NCI-H748 (cell line): ENCODE results near the gene DNAJC15.
A peak's percentile ranks its signal among the peaks of the same experiment; 100 is the strongest.

Experiments
- DNase-seq: peaks from one replicate; lab custom pipeline; 2025; ENCODE audit not compliant: unreplicated experiment; lab: John Stamatoyannopoulos, UW

The DNAJC15 gene

DNA sequence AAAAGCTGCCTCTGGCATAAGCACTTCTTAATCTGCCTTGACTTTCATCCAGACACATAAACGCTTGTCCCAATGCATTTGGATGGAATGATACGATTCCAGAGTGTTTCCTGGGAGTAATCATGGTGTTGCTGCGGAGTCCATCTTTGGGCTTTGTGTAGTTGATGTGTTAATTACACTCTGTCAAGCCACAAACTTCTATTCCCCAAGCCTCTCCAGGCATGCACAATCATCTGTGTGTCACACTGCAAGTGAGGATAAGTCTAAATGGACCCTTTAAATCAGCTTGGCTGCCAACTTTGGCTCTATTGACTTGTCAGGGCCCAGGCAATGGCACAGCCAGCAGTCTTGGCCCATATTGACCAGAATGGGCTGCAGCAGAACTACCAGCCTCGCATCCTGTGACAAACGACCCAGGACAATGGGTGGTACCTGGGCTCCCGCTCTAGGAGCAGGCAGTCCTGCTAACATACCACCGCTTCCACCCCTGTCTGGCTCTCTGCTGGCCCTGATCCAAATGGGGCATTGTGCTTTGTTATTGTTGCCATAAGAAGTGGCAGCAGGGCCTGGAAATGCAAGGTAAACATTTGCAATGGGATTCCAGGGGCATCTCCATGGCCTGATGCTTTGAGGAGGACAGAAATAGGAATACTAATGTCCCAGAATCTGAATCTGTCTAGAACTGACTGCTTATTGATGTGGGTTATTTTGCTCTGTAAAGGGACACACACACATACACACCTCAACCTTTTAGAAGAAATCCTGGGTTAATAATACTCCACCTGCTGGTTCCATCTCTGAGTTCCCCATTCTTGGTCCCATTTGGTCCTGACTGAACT is 127.2 kb downstream of the DNAJC15 start:
- DNase-seq: peak; percentile 77

DNA sequence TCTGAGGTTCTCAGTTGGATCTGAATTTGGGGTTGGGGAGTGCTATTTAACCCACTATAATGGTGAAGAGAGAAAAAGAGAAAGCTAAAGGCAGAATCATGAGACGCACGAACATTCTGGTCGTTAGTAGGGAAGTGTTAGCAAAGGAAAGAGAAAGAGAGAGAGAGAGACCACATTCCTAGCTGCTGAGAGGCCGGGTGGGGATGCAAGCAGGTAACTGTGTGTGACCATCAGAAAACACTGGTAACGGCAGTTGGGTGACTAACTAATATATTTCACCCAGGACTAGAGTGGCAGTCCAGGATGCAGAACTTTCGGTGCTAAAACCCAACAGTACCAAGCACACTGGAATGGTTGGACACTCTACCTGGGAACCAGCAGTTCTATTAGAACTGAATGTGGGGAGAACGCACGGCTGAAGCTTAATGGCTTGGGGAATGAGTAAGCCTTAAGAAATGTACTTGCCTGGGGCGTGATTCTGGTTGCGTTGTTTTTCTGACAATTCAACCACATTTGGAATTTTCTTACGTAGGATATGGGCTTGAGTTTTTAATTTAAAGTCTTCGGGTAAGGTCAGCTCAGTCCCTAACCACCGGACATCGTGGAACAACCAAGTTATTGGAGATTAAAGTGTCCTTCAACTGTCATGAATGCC is 130.2 kb downstream of the DNAJC15 start:
- DNase-seq: no peak

DNA sequence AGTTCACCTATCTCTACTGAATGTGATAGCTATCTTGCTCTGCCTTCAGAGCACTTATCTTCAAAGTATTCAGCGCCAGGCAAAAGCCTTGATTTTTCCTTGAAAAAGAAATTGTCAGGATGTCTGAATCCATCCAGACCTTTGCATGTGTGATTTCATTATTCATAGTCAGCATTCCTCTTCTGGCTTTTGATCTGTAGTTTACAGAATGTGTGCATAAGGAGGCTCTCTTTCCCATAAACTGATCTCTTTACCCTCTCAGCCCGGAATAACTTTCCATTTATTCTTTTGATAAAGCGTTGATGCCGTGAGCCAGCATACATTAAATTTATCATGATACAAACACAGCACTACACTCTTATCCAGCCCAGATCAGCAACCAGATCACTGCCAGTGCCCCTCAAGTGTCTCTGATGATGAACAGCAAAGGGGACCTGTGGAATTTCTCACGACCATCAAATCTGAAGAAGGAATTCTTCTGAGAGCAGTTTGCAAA is 130.8 kb downstream of the DNAJC15 start:
- no peak for DNase-seq

DNA sequence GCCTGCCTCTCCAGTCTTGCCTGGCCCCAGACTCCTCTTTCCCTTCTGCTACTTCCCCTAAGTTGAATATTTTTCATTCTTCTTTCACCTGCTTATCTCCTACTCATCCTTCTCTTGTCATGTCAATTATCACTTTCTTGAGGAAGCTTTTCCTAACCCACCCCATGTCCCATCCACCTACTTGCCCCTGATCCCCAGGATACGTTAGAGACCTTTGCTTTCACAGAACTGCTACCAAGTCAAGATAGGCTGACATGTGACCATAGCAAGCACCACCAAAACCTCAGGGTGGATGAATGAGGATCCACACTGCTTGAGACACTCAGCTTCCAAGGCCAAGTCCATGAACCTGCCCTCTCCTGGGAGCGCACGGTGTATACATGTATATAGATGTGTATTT is 131.5 kb downstream of the DNAJC15 start:
- no peak for DNase-seq

DNA sequence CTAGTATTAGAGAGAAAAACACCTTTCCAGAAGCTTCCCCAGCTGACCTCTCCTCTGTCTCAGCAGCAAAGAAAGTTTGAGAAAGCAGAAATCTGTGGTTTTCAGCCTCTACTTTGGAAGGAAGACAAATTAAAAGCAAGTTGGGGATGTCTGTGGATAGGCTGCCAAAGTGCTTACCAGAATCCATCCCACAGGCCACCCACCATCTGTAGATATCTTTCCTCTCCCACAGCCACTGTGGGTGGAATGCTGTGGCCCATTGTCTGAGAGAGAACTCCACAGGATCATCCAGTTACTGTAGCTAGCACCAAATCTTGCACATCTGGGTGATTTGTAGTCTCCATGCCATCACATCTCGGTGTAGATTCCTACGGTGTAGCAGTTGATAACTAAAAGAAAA is 133.5 kb downstream of the DNAJC15 start:
- no peak for DNase-seq

DNA sequence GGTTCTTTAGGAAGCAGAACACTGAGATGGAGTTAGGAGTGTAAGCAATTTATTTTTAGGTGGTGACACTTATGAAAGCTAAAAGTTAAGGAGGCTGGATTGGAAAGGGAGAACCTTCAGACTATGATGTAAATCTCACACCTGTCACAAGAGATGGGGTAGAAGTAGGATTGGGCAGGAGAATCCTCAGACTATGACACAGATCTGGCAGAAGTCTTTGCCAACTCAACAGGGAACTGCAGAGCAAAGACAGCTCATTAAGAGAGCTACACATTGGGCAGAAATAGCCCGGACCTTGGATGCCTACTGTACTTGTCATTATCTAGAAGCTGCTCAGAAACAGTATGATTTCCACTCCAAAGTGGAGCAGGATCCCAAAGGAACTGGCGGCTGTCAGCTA is 134.4 kb downstream of the DNAJC15 start:
- no peak for DNase-seq

DNA sequence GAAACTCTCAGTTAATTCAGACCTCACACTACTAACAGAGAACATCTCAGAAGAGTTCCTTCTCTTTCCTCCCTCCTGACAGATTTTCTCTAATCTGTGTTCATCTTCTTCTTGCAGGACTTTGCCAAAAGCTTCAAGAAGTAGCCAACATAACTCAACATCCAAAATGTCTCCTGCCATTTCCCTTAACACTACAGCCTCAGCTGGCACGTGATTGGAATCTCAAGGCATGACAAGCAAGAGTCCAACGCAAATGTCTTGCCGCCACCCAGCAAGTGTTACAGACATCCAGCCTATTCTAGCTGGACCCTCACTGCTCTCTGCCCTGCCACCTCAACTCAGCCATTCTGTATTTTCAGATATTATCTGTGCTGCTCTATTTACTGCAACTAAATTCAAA is 135.1 kb downstream of the DNAJC15 start:
- DNase-seq: no peak

DNA sequence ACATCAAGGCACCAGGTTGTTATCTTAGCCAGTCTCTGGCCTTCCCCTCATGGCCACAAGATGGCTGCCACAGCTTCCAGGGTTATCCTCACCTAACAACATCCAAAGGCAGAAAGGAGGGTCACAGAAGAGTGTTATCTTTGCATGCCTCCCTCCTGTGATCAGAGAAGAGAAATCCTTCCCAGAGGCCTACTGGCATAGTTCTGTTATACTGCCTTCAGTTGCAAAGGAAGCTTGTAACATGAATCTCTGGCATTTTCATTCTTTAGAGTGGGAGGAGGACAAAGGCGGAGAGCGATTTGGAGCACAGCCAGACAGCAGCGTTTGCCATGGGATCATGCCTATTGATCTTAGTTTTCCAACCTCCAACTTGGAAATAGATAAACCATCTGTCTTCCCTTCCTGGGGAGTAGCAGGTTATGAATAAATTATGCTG is 135.7 kb downstream of the DNAJC15 start:
- DNase-seq: peak; percentile 37
